Lung microvascular endothelial cell (primary cell): Measurements from ENCODE around the gene KLK15. TPM values are rescaled to one million over a fixed set of nuclear protein-coding genes. Genes with fewer than 3 reads are reported as not detected.
A peak's percentile ranks its signal among the peaks of the same experiment; 100 is the strongest.

Source experiments
- DNase-seq, 2 donors: peaks; one replicate each; pipeline versions ENCODE4 v3.0.0 to v3.0.0-alpha.2; 2010; ENCODE audit warnings: low read depth in 2 of 2
- total RNA-seq: library from RNA; depleted of rRNA; stranded (reverse); fragments of >200 nt; gene quantifications from 2 replicates; pipeline ENCODE4 v1.2.1, GENCODE V29; 2014

Gene KLK15
- total RNA-seq, 1 donor from 2014 or later = not detected

- no peak for DNase-seq
These were observed 10.4 kb upstream of the KLK15 start for GRCh38 chr19:50843701-50844221.

- no peak for DNase-seq
These were observed 9.8 kb upstream of the KLK15 start for GRCh38 chr19:50843205-50843604.

- no peak for DNase-seq
These were observed 8.8 kb upstream of the KLK15 start for GRCh38 chr19:50842130-50842529.

GRCh38 chr19:50839712-50840655 lies 6.6 kb upstream of the KLK15 start:
- no peak for DNase-seq

GRCh38 chr19:50838239-50838638 lies 4.9 kb upstream of the KLK15 start:
- DNase-seq = no peak

- DNase-seq = no peak
These were observed 3.9 kb upstream of the KLK15 start for GRCh38 chr19:50837300-50837699.

GRCh38 chr19:50836543-50837195 lies 3.3 kb upstream of the KLK15 start:
- no peak for DNase-seq

- peak; percentile 57 to 74 for DNase-seq
These were observed 2.6 kb upstream of the KLK15 start for GRCh38 chr19:50835785-50836542.

- DNase-seq = peak in 1 of 2 donors; percentile 5
These were observed 1.9 kb upstream of the KLK15 start for GRCh38 chr19:50835103-50835784.

- DNase-seq = no peak
These were observed 411 bp upstream of the KLK15 start for GRCh38 chr19:50833802-50834167.

- no peak for DNase-seq
These were observed 708 bp downstream of the KLK15 start for GRCh38 chr19:50832666-50833065.

- DNase-seq = no peak
These were observed 2.4 kb downstream of the KLK15 start for GRCh38 chr19:50831026-50831396.

GRCh38 chr19:50830266-50831025 lies 2.9 kb downstream of the KLK15 start:
- no peak for DNase-seq

- DNase-seq = no peak
These were observed 3.6 kb downstream of the KLK15 start for GRCh38 chr19:50829801-50830200.

GRCh38 chr19:50827476-50827875 lies 5.9 kb downstream of the KLK15 start:
- no peak for DNase-seq

GRCh38 chr19:50826492-50827240 lies 6.7 kb downstream of the KLK15 start:
- no peak for DNase-seq

GRCh38 chr19:50823389-50824042 lies 9.9 kb downstream of the KLK15 start, which contains the start of gene KLK1:
TSS of gene KLK1 (minus strand) at chr19:50823787. CDS start at chr19:50823748, 39 bp downstream.
- DNase-seq = no peak

GRCh38 chr19:50822661-50823208 lies 10.6 kb downstream of the KLK15 start:
- no peak for DNase-seq

- DNase-seq = no peak
These were observed 11.8 kb downstream of the KLK15 start for GRCh38 chr19:50821622-50822021.
